LNCaP clone FGC (cell line): ENCODE data around the gene OLFML2A.

Experiments used
- DNase-seq: peaks from one replicate; pipeline ENCODE4 v3.0.0-alpha.2; 2011; ENCODE audit warnings: low read depth
- H3K4me3 ChIP-seq: 2 replicates; pipeline ENCODE4 v1.5.1; 2011; ENCODE audit warnings: mild to moderate bottlenecking, low read depth, low read length, control low read depth
- TF ChIP-seq, protein P1 (sequence below): IDR thresholded peaks from 2 replicates; pipeline ENCODE4 v1.5.1; 2012; ENCODE audit warnings: mild to moderate bottlenecking; ENCODE audit not compliant: control insufficient read depth, insufficient read depth; ENCODE audit errors: extremely low read depth

The OLFML2A gene

DNA sequence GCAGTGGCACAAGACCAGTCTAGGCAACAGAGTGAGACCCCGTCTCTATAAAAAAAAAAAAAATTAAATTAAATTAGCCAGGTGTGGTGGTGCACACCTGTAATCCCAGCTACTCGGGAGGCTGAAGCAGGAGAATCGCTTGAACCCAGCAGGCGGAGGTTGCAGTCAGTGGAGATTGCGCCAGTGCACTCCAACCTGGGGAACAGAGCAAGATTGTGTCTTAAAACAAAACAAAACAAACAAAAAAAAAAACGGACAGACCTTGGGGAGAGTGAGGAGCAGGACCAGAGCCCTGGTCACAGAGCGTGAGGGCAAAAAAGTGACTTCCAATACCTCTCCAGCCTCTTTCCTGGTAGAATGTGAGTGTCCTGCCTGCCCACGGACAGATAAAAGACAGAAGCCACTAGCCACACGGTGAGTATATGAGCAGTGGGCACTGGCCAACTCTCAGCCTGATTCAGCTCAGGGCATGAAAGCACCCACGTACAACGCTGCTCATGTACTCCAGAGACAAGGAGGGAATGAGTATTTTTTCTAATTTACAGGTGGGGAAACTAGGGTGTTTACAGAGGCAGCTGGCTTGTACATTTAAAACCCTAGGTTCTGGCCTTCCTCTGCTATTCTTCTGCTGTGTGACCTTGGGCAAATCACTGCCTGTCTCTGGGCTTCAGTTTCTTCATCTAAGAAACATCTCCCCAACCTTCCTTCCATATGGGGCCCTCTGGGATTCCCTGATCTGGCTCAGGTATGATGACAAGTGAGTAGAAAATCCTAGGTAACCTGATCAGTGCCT is 1.8 kb downstream of the OLFML2A start:
- H3K4me3 ChIP-seq = no peak overlapping the region
- TF ChIP-seq, protein P1, sequence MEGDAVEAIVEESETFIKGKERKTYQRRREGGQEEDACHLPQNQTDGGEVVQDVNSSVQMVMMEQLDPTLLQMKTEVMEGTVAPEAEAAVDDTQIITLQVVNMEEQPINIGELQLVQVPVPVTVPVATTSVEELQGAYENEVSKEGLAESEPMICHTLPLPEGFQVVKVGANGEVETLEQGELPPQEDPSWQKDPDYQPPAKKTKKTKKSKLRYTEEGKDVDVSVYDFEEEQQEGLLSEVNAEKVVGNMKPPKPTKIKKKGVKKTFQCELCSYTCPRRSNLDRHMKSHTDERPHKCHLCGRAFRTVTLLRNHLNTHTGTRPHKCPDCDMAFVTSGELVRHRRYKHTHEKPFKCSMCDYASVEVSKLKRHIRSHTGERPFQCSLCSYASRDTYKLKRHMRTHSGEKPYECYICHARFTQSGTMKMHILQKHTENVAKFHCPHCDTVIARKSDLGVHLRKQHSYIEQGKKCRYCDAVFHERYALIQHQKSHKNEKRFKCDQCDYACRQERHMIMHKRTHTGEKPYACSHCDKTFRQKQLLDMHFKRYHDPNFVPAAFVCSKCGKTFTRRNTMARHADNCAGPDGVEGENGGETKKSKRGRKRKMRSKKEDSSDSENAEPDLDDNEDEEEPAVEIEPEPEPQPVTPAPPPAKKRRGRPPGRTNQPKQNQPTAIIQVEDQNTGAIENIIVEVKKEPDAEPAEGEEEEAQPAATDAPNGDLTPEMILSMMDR = no peak
- DNase-seq = no peak

DNA sequence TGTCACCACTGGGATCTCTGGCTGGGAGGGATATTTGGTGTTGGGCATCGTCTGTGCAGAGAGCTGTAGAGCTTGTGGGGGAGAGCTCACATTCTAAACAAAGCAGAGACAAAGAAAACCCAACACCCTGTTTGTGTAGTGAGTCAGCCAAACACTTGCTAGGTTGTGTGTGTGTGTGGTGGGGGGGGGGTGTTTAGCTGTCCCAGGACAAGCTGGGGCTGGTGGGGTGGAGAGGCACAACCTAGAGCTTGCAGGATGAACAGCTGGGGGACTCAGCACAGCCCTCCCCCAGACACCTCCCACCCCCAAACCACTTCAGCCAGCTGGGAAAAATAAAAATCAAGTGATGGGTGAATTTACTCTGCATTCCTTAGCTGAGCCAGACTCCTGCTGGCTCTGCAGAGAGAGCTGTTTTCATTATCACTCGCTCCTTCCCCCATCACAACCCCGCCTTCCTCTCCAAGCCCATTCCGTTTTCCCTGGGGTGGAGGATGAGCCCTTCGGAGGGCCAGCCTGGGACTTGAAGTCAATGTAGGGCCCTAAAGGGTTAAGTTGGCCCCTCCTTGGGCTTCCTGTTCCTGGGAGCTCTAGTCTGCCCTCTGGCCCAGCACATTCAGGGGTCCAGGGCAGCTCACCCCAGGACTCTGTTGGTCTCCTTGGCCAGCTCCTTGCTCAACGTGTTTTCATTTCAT is 2.6 kb downstream of the OLFML2A start:
- TF ChIP-seq, protein P1 = no peak
- no peak overlapping the region for H3K4me3 ChIP-seq
- DNase-seq = no peak

DNA sequence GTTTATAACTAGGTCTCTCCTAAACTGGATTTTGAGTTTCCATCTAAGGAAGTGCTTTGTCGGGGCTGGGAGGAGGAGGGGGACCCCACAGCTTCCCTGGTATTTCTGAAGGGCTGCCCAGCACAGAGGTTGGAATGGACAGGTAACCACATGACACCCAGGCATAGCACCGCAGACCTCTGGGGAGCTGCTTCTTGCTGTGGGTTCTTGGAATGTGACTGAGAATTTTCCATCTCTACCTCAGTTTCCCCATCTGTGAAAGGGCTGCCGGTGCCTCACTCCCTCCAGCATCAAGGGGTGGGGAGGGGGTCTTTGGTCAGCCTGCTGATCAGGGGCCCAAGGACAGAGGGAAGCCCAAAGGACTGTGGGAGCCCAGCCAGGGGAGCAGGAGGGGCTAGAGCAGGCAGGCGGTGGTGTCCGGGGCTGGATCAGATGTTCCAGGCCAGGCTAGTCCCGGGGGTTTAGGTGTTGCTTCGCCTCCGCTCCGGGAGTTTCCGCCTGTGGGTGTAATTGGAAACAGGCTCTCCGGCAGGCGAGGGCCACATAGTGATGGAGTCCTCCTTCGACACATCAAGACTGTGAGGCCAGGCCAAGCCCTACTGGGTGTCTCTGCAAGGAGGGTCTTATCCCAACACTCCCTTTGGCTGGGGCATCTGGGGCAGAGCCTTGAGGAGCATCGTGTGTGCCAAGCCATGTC is 3.3 kb downstream of the OLFML2A start:
- DNase-seq = no peak
- H3K4me3 ChIP-seq = no peak overlapping the region
- TF ChIP-seq, protein P1 = no peak

DNA sequence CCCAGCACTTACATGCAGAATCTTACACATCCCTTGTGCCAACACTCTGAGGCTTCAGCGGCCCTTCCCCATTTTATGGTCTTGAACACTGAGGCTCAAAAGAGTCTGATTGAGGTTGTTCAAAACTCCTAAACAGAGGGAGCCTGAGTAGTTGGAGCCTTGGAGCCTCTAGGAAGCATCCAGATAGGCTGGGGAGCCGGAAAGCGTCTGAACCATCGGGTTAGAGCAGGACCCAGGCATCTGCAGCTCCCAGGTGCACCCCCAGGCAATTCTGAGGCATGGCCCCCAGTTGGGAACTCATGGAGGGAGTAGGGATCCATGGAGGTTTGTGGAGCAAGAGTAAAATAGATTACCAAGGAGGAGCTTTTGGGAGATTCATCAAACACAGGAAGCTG is 3.8 kb downstream of the OLFML2A start:
- DNase-seq = no peak
- TF ChIP-seq, protein P1 = no peak
- no peak overlapping the region for H3K4me3 ChIP-seq

DNA sequence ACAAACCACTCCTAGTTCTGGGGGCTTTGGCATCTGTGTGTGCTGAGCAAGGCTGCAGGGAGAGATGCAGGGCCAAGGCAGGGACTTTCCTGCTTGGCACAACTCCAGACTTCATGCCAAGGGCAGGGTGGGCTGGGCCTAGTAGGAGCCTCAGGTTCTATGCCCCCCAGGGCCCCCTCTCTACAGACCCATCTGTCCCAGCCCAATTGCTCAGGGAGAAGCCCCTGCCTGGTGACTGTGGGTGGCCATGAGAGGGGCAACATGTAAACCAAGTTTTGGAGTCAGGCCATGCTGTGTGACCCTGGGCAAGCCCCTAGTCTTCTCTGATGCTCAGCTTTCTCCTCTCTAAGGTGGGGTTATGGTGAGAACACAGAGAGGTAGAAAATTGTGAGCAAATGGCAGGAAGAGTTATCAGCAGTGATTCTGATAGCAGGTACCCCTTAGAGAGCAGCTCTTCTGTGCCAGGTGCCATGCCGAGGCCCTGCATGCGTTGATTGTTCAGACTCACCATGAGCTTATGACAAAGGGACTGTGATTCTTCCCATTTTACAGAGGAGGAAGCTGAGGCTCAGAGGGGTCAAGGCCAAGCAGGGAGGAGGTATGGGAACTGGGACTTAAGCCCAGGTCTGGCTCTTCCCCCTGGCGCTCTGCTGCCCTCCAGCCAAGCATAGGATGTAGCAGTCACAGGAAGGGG is 5.2 kb downstream of the OLFML2A start:
- no peak overlapping the region for H3K4me3 ChIP-seq
- TF ChIP-seq, protein P1 = no peak
- DNase-seq = no peak

DNA sequence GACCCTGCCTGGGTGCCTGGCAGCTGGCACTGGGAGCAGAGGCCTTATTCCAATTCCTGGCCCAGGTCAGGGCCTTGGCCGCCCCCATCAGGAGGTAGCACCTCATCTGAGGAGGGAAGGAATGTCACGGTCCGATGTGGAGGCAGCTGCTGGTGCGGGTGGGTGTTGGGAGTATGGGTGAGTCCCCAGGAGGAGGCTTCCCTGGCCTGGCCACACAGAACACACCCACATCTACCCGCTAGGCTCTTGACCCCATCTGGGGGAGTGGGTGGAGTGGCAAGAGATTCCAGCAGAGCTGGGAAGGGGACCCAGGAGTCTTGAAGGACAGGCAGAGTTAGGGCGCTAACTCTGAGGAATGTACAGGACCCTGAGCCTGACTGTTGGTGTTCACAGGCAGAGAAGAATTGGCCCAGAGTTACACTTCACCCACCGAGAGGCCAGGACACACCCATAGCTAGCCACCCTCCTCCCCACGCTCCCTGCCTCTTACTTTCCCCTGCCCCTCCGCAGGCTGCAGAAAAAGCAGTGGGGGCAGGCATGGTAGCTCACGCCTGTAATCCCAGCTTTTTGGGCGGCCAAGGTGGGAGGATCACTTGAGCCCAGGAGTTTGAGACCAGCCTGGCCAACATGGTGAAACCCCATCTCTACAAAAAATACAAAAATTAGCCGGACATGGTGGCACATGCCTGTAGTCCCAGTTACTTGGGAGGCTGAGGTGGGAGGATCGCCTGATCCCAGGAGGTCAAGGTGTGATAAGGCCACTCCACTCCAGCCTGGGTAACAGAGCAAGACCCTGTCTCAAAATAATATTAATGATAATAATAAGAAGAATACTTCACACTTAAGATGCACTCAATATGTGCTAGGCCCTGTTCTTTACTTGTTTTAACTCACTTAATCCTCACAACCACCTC is 6.0 kb downstream of the OLFML2A start:
- TF ChIP-seq, protein P1 = no peak

More for the DNA sequence above, 6.0 kb downstream of the OLFML2A start:
- DNase-seq = no peak
- no peak overlapping the region for H3K4me3 ChIP-seq
